SK-N-SH (cell line): ENCODE results near the gene TMEM117. TPM values are rescaled to one million over a fixed set of nuclear protein-coding genes. Genes with fewer than 3 reads are reported as not detected.

Experiments used
- CTCF ChIA-PET: fragments of 300-600, 350-600 bp; formaldehyde crosslinking; extraction: SDS; loops from one replicate; lab custom pipeline; 2021; lab: Yijun Ruan, JAX
- POLR2A ChIA-PET: fragments of 350-600 bp; sonication (Branson Sonifier 250); formaldehyde crosslinking; extraction: SDS; loops from one replicate; lab custom pipeline; 2020; ENCODE audit warnings: antibody characterized with exemption, inconsistent platforms; lab: Yijun Ruan, JAX
- DNase-seq: peaks from one replicate; pipeline ENCODE4 v3.0.0; 2012
- H2AFZ ChIP-seq: fragments of 200-600 bp; sonication (generic); 2 replicates; pipeline ENCODE4 v1.8.1; 2016; ENCODE audit warnings: antibody characterized with exemption, mild to moderate bottlenecking, low read depth
- H3F3A ChIP-seq: fragments of 200-600 bp; sonication (generic); replicated peaks from 2 replicates; pipeline ENCODE3; 2016; ENCODE audit warnings: antibody characterized with exemption, mild to moderate bottlenecking; ENCODE audit not compliant: insufficient read depth
- H3K27ac ChIP-seq, 2 experiments: fragments of 200-500 bp in 1 of 2; fragments of 200-600 bp in 1 of 2; sonication (Bioruptor generic) in 1 of 2; sonication (generic), shearing (Covaris generic) in 1 of 2; 2 replicates each; pipeline versions ENCODE4 v1.5.1 to v1.6.1; 2014 to 2016; ENCODE audit warnings: low read depth in 2 of 2, inconsistent platforms in 1 of 2, low read length in 1 of 2, mild to moderate bottlenecking in 1 of 2, mixed read lengths in 1 of 2
- H3K27me3 ChIP-seq: fragments of 200-600 bp; sonication (generic), shearing (Covaris generic); 2 replicates; pipeline ENCODE4 v1.6.1; 2016; ENCODE audit warnings: mixed run types; ENCODE audit not compliant: insufficient read depth
- H3K36me3 ChIP-seq, 2 experiments: fragments of 200-500 bp in 1 of 2; fragments of 200-600 bp in 1 of 2; sonication (Bioruptor generic) in 1 of 2; sonication (generic) in 1 of 2; replicated peaks in 1 of 2; 2 replicates each; pipeline versions ENCODE3 to v1.5.1; 2014 to 2016; ENCODE audit warnings: low read length in 1 of 2, mild to moderate bottlenecking in 1 of 2; ENCODE audit not compliant: insufficient read depth in 2 of 2, control insufficient read depth in 1 of 2
- H3K4me1 ChIP-seq, 2 experiments: fragments of 200-500 bp in 1 of 2; fragments of 200-600 bp in 1 of 2; sonication (Bioruptor generic) in 1 of 2; sonication (generic), shearing (Covaris generic) in 1 of 2; 2 replicates each; pipeline versions ENCODE4 v1.5.1 to v1.6.1; 2014 to 2016; ENCODE audit warnings: low read depth in 1 of 2, low read length in 1 of 2, mixed run types in 1 of 2; ENCODE audit not compliant: insufficient read depth in 2 of 2, control insufficient read depth in 1 of 2
- H3K4me2 ChIP-seq: fragments of 200-600 bp; sonication (generic), shearing (Covaris generic); 2 replicates; pipeline ENCODE4 v1.6.1; 2017; ENCODE audit warnings: mixed run types
- H3K4me3 ChIP-seq, 2 experiments: fragments of 200-500 bp in 1 of 2; fragments of 200-600 bp in 1 of 2; sonication (Bioruptor generic) in 1 of 2; sonication (generic), shearing (Covaris generic) in 1 of 2; 2 replicates each; pipeline versions ENCODE4 v1.5.1 to v1.8.1; 2014 to 2016; ENCODE audit warnings: low read depth in 2 of 2, inconsistent platforms in 1 of 2, low read length in 1 of 2, mild to moderate bottlenecking in 1 of 2, mixed read lengths in 1 of 2, moderate library complexity in 1 of 2
- H3K79me2 ChIP-seq: fragments of 200-600 bp; sonication (generic); 2 replicates; pipeline ENCODE4 v1.8.1; 2017; ENCODE audit warnings: mild to moderate bottlenecking; ENCODE audit not compliant: insufficient read depth
- H3K9ac ChIP-seq: fragments of 200-600 bp; sonication (generic); 2 replicates; pipeline ENCODE4 v1.6.1; 2017; ENCODE audit warnings: mixed run types
- H3K9me2 ChIP-seq: fragments of 200-600 bp; sonication (generic); 2 replicates; pipeline ENCODE4 v1.6.1; 2017; ENCODE audit warnings: mixed run types
- H3K9me3 ChIP-seq: fragments of 200-600 bp; sonication (generic); 2 replicates; pipeline ENCODE4 v1.6.1; 2017; ENCODE audit warnings: mixed run types, mild to moderate bottlenecking, moderate library complexity
- H4K20me1 ChIP-seq: fragments of 200-600 bp; sonication (generic); 2 replicates; pipeline ENCODE4 v1.6.1; 2017; ENCODE audit warnings: mild to moderate bottlenecking, mixed run types; ENCODE audit not compliant: insufficient read depth
- CHD2 ChIP-seq: fragments of 150-350 bp; IDR thresholded peaks from 2 replicates; pipeline ENCODE4 v1.6.1; 2018; ENCODE audit warnings: low read length; ENCODE audit not compliant: partially characterized antibody
- GATA2 ChIP-seq: sonication (generic); formaldehyde crosslinking; IDR thresholded peaks from 2 replicates; pipeline ENCODE4 v1.5.0; 2020; ENCODE audit warnings: mild to moderate bottlenecking, missing genetic modification reagents
- NRF1 ChIP-seq: IDR thresholded peaks from 2 replicates; pipeline ENCODE4 v1.6.1; 2012; ENCODE audit warnings: low read depth, mild to moderate bottlenecking, low read length
- RXRA ChIP-seq: IDR thresholded peaks from 2 replicates; pipeline ENCODE4 v1.4.0; 2012; ENCODE audit warnings: low read depth, mild to moderate bottlenecking, borderline replicate concordance
- TCF12 ChIP-seq: IDR thresholded peaks from 2 replicates; pipeline ENCODE4 v1.4.0; 2012
- TEAD4 ChIP-seq: IDR thresholded peaks from 2 replicates; pipeline ENCODE4 v1.4.0; 2012; ENCODE audit warnings: mild to moderate bottlenecking, borderline replicate concordance; ENCODE audit not compliant: insufficient read depth
- YY1 ChIP-seq: IDR thresholded peaks from 2 replicates; pipeline ENCODE4 v1.4.0; 2012; ENCODE audit warnings: low read depth, mild to moderate bottlenecking
- WGBS: methylation state at CpG from one replicate; pipeline ENCODE4 v1.1.6; 2017; ENCODE audit warnings: low lambda C conversion rate; 5-methylcytosine and 5-hydroxymethylcytosine counted together
- polyA plus RNA-seq, 3 experiments: library from polyadenylated mRNA; depleted of rRNA; stranded (reverse); fragments of >200 nt; gene quantifications; 2 replicates each; pipeline ENCODE4 v1.2.3, GENCODE V29; 2012
- TF ChIP-seq, protein P1 (sequence below): fragments of 150-350 bp; IDR thresholded peaks from 2 replicates; pipeline ENCODE4 v1.6.1; 2016; ENCODE audit warnings: mild to moderate bottlenecking, low read depth, low read length
- TF ChIP-seq, protein P2 (sequence below): IDR thresholded peaks from 2 replicates; pipeline ENCODE4 v1.4.0; 2012; ENCODE audit warnings: low read depth, borderline replicate concordance

Gene TMEM117
- polyA plus RNA-seq, 1 of the 3 experiments (the other 2 are of a cell fraction) = 0.81 TPM

DNA sequence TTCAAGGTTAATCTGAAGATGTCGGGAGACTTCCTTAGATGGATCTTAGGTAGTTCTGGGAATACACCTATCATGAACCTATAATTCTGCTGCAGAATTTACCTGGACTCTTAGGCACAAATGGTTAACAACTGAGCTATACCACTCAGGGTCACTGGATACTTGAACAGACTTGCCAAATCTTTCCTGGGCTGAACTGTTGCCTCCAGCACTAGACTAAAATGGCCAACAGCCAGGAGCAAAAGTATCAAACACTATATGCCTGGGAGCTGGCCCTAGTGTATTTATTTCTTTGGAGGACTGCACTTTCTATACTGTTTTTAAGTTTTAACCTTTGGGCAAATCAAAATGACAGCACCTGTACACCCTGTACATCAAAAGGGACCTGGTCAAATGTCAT is 252.8 kb downstream of the TMEM117 start:
- H4K20me1 ChIP-seq = no peaks in the 10 kb centered on the region
- WGBS = 58% methylated on average over 1 of the region's 1 CpG
- no peak overlapping the region for H3K27ac ChIP-seq
- no peak overlapping the region for H2AFZ ChIP-seq
- ChIA-PET CTCF (interaction anchor here (0.6 to 1.3 kb wide), 3 partner anchors 11 to 151 kb away, joined by 3 read pairs; no protein-coding TSS in a partner anchor), POLR2A (no interaction called here)
- H3K9ac ChIP-seq = no peak overlapping the region
- DNase-seq = no peak
- H3F3A ChIP-seq = no peaks in the 10 kb centered on the region
- TF ChIP-seq GATA2 (CRISPR knock-in tag) (no peak), TCF12 (no peak), RXRA (no peak)
- TF ChIP-seq, protein P1, sequence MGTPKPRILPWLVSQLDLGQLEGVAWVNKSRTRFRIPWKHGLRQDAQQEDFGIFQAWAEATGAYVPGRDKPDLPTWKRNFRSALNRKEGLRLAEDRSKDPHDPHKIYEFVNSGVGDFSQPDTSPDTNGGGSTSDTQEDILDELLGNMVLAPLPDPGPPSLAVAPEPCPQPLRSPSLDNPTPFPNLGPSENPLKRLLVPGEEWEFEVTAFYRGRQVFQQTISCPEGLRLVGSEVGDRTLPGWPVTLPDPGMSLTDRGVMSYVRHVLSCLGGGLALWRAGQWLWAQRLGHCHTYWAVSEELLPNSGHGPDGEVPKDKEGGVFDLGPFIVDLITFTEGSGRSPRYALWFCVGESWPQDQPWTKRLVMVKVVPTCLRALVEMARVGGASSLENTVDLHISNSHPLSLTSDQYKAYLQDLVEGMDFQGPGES = no peak
- no peaks in the 10 kb centered on the region for H3K9me2 ChIP-seq
- no peak overlapping the region for H3K4me2 ChIP-seq
- no peaks in the 10 kb centered on the region for H3K36me3 ChIP-seq
- no peak overlapping the region for H3K4me3 ChIP-seq
- no peaks in the 10 kb centered on the region for H3K27me3 ChIP-seq
- no peaks in the 10 kb centered on the region for H3K4me1 ChIP-seq
- no peaks in the 10 kb centered on the region for H3K79me2 ChIP-seq
- no peaks in the 10 kb centered on the region for H3K9me3 ChIP-seq

DNA sequence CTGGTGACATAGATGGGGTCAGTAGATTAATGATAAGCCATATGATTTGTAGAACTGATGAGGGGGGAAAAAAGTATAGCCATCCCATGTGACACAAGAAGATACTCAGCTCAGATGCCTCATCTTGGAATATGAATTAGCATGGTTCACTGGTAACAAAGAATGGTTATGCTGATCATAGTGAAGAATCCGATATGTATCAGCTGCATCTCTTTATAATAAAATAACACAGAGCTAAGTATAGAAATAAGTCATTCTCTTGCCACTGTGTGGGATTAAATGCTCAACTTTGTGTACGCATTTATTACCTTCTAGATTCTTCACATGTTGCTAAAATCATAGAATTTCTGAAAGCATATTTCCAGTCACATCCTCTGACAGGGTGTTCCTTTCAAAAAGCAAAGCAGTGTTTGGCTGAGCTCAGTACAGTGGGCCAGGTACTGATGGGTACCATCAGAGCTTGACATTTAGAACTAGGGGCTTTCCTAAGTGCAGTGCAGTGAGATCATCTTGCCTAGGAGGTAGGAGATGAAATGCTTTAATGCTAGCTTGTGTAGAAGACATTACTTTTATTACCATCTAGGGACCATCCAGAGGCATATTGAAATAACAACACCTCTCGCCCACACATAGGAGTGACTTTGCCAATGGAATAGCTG is 256.2 kb downstream of the TMEM117 start:
- no peaks in the 10 kb centered on the region for H3K36me3 ChIP-seq
- H3K79me2 ChIP-seq = no peaks in the 10 kb centered on the region
- ChIA-PET POLR2A (no interaction called here), CTCF (interaction anchor here (1.1 kb wide), 1 partner anchor 856 kb away, joined by 4 read pairs; no protein-coding TSS in a partner anchor)
- H3K9me3 ChIP-seq = no peaks in the 10 kb centered on the region
- H3K27ac ChIP-seq = no peak overlapping the region
- no peak overlapping the region for H3K4me2 ChIP-seq
- no peaks in the 10 kb centered on the region for H3K9me2 ChIP-seq
- WGBS = 58% methylated on average over 3 of the region's 3 CpGs
- H4K20me1 ChIP-seq = no peaks in the 10 kb centered on the region
- H3F3A ChIP-seq = no peaks in the 10 kb centered on the region
- H3K4me3 ChIP-seq = no peak overlapping the region
- TF ChIP-seq CHD2 (no peak), TEAD4 (no peak), NRF1 (no peak), YY1 (no peak), RXRA (no peak), TCF12 (no peak)
- TF ChIP-seq, protein P2, sequence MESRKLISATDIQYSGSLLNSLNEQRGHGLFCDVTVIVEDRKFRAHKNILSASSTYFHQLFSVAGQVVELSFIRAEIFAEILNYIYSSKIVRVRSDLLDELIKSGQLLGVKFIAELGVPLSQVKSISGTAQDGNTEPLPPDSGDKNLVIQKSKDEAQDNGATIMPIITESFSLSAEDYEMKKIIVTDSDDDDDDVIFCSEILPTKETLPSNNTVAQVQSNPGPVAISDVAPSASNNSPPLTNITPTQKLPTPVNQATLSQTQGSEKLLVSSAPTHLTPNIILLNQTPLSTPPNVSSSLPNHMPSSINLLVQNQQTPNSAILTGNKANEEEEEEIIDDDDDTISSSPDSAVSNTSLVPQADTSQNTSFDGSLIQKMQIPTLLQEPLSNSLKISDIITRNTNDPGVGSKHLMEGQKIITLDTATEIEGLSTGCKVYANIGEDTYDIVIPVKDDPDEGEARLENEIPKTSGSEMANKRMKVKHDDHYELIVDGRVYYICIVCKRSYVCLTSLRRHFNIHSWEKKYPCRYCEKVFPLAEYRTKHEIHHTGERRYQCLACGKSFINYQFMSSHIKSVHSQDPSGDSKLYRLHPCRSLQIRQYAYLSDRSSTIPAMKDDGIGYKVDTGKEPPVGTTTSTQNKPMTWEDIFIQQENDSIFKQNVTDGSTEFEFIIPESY = no peak
- no peak for DNase-seq
- H3K9ac ChIP-seq = no peak overlapping the region
- H3K27me3 ChIP-seq = no peaks in the 10 kb centered on the region
- no peak overlapping the region for H2AFZ ChIP-seq
- no peaks in the 10 kb centered on the region for H3K4me1 ChIP-seq
